Esophagus squamous epithelium (tissue), 4 donors: ENCODE measurements around the gene TNPO1.

Source experiments
- POLR2A ChIP-seq, 4 donors: fragments of 450-650 bp; IDR thresholded peaks; one replicate each; pipeline ENCODE4 v1.6.1; 2017; ENCODE audit warnings: antibody characterized with exemption in 4 of 4, mild to moderate bottlenecking in 4 of 4, moderate library complexity in 3 of 4
- TF ChIP-seq, protein P1 (sequence below), 6 experiments: fragments of 450-650 bp in 4 of 6; fragments of 200-600 bp in 2 of 6; sonication (generic) in 2 of 6; IDR thresholded peaks; one replicate each; pipeline ENCODE4 v1.5.1; 2016 to 2019; ENCODE audit warnings: antibody characterized with exemption in 6 of 6, mild to moderate bottlenecking in 4 of 6, moderate library complexity in 4 of 6

GRCh38 chr5:72957337-72957736, 140.9 kb downstream of the TNPO1 start:
- no peak for TF ChIP-seq POLR2A (IDR thresholded peaks at IDR 0.05)
- TF ChIP-seq, protein P1, sequence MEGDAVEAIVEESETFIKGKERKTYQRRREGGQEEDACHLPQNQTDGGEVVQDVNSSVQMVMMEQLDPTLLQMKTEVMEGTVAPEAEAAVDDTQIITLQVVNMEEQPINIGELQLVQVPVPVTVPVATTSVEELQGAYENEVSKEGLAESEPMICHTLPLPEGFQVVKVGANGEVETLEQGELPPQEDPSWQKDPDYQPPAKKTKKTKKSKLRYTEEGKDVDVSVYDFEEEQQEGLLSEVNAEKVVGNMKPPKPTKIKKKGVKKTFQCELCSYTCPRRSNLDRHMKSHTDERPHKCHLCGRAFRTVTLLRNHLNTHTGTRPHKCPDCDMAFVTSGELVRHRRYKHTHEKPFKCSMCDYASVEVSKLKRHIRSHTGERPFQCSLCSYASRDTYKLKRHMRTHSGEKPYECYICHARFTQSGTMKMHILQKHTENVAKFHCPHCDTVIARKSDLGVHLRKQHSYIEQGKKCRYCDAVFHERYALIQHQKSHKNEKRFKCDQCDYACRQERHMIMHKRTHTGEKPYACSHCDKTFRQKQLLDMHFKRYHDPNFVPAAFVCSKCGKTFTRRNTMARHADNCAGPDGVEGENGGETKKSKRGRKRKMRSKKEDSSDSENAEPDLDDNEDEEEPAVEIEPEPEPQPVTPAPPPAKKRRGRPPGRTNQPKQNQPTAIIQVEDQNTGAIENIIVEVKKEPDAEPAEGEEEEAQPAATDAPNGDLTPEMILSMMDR (IDR thresholded peaks at IDR 0.05) = no peak
